HEK293 (cell line): ENCODE data around the gene TNKS1BP1.

Experiments used
- CTCF ChIA-PET: fragments of 350-600 bp; formaldehyde crosslinking; extraction: SDS; loops from one replicate; lab custom pipeline; 2021; ENCODE audit warnings: antibody characterized with exemption; lab: Yijun Ruan, JAX
- POLR2A ChIA-PET: fragments of 300-600 bp; formaldehyde crosslinking; extraction: SDS; loops from one replicate; lab custom pipeline; 2020; ENCODE audit warnings: antibody characterized with exemption, inconsistent platforms; lab: Yijun Ruan, JAX
- H3K27ac ChIP-seq: fragments of 200-500 bp; sonication (Bioruptor generic); 2 replicates; pipeline ENCODE4 v1.5.1; 2014; ENCODE audit warnings: low read depth, low read length, control low read depth, inconsistent platforms; ENCODE audit errors: extremely low read depth
- H3K36me3 ChIP-seq, 2 experiments: fragments of 200-500 bp in 1 of 2; sonication (Bioruptor generic) in 1 of 2; 1 replicate in 1 of 2; 2 replicates in 1 of 2; pipeline ENCODE4 v1.5.1; 2014 to 2017; ENCODE audit warnings: inconsistent platforms in 2 of 2, low read length in 2 of 2; ENCODE audit not compliant: control insufficient read depth in 2 of 2, insufficient read depth in 1 of 2
- H3K4me1 ChIP-seq: fragments of 200-500 bp; sonication (Bioruptor generic); 2 replicates; pipeline ENCODE4 v1.5.1; 2014; ENCODE audit warnings: mild to moderate bottlenecking, low read length, inconsistent platforms; ENCODE audit not compliant: control insufficient read depth, insufficient read depth
- H3K4me3 ChIP-seq: 2 replicates; pipeline ENCODE4 v1.5.1; 2011; ENCODE audit warnings: low read depth, mild to moderate bottlenecking, control low read depth, low read length, moderate library complexity
- H3K9me3 ChIP-seq: fragments of 200-500 bp; sonication (Bioruptor generic); 2 replicates; pipeline ENCODE4 v1.5.1; 2014; ENCODE audit warnings: low read depth, low read length, inconsistent platforms; ENCODE audit not compliant: control insufficient read depth, insufficient read depth
- BCL11B ChIP-seq: fragments of 450-650 bp; formaldehyde crosslinking; IDR thresholded peaks from 2 replicates; pipeline ENCODE4 v1.5.1; 2016; ENCODE audit warnings: low read depth, missing biosample characterization, missing genetic modification characterization
- GFI1B ChIP-seq: fragments of 450-650 bp; formaldehyde crosslinking; IDR thresholded peaks from 2 replicates; pipeline ENCODE4 v1.5.1; 2016; ENCODE audit warnings: missing biosample characterization, missing genetic modification characterization
- KLF10 ChIP-seq: fragments of 450-650 bp; IDR thresholded peaks from 2 replicates; pipeline ENCODE4 v1.5.1; 2018; ENCODE audit warnings: missing biosample characterization, mild to moderate bottlenecking, missing genetic modification characterization
- OSR2 ChIP-seq: fragments of 450-650 bp; formaldehyde crosslinking; IDR thresholded peaks from 2 replicates; pipeline ENCODE4 v1.5.1; 2016; ENCODE audit warnings: missing biosample characterization, missing genetic modification characterization
- PRDM1 ChIP-seq: fragments of 450-650 bp; formaldehyde crosslinking; IDR thresholded peaks from 2 replicates; pipeline ENCODE4; 2016; ENCODE audit warnings: missing biosample characterization, missing genetic modification characterization
- PRDM6 ChIP-seq: fragments of 450-650 bp; formaldehyde crosslinking; IDR thresholded peaks from 2 replicates; pipeline ENCODE4 v1.5.1; 2017; ENCODE audit warnings: missing biosample characterization, missing genetic modification characterization
- WT1 ChIP-seq: fragments of 450-650 bp; formaldehyde crosslinking; IDR thresholded peaks from 2 replicates; pipeline ENCODE4 v1.5.1; 2016; ENCODE audit warnings: missing biosample characterization, missing genetic modification characterization
- ZBTB20 ChIP-seq: fragments of 450-650 bp; formaldehyde crosslinking; IDR thresholded peaks from 2 replicates; pipeline ENCODE4 v1.5.1; 2016; ENCODE audit warnings: missing biosample characterization, missing genetic modification characterization
- ZBTB48 ChIP-seq: fragments of 450-650 bp; formaldehyde crosslinking; IDR thresholded peaks from 2 replicates; pipeline ENCODE4 v1.5.1; 2016; ENCODE audit warnings: missing biosample characterization, missing genetic modification characterization
- ZFHX2 ChIP-seq: fragments of 450-650 bp; formaldehyde crosslinking; conservative IDR thresholded peaks from 2 replicates; pipeline ENCODE4 v1.5.1; 2016; ENCODE audit warnings: missing biosample characterization, missing genetic modification characterization
- ZFP37 ChIP-seq: fragments of 450-650 bp; formaldehyde crosslinking; IDR thresholded peaks from 2 replicates; pipeline ENCODE4 v1.5.1; 2016; ENCODE audit warnings: missing biosample characterization, missing genetic modification characterization
- ZNF148 ChIP-seq: fragments of 450-650 bp; formaldehyde crosslinking; IDR thresholded peaks from 2 replicates; pipeline ENCODE4 v1.5.0; 2017; ENCODE audit warnings: missing biosample characterization, missing genetic modification characterization, borderline replicate concordance
- ZNF169 ChIP-seq: fragments of 450-650 bp; formaldehyde crosslinking; IDR thresholded peaks from 2 replicates; pipeline ENCODE4 v1.5.1; 2016; ENCODE audit warnings: missing biosample characterization, missing genetic modification characterization
- ZNF214 ChIP-seq: fragments of 450-650 bp; formaldehyde crosslinking; IDR thresholded peaks from 2 replicates; pipeline ENCODE4 v1.5.1; 2017; ENCODE audit warnings: missing biosample characterization, mild to moderate bottlenecking, missing genetic modification characterization, borderline replicate concordance
- ZNF335 ChIP-seq: fragments of 450-650 bp; formaldehyde crosslinking; conservative IDR thresholded peaks from 2 replicates; pipeline ENCODE4 v1.5.1; 2016; ENCODE audit warnings: missing biosample characterization, missing genetic modification characterization
- ZNF341 ChIP-seq: fragments of 450-650 bp; formaldehyde crosslinking; IDR thresholded peaks from 2 replicates; pipeline ENCODE4; 2016; ENCODE audit warnings: low read depth, missing biosample characterization, missing genetic modification characterization
- ZNF416 ChIP-seq: fragments of 450-650 bp; formaldehyde crosslinking; IDR thresholded peaks from 2 replicates; pipeline ENCODE4 v1.5.1; 2016; ENCODE audit warnings: missing biosample characterization, missing genetic modification characterization
- ZNF449 ChIP-seq: fragments of 450-650 bp; formaldehyde crosslinking; IDR thresholded peaks from 2 replicates; pipeline ENCODE4 v1.5.1; 2017; ENCODE audit warnings: missing biosample characterization, mild to moderate bottlenecking, missing genetic modification characterization, moderate library complexity
- ZNF561 ChIP-seq: fragments of 450-650 bp; IDR thresholded peaks from 2 replicates; pipeline ENCODE4 v1.5.1; 2018; ENCODE audit warnings: missing biosample characterization, missing genetic modification characterization, borderline replicate concordance
- ZNF610 ChIP-seq: fragments of 450-650 bp; formaldehyde crosslinking; IDR thresholded peaks from 2 replicates; pipeline ENCODE4 v1.5.1; 2016; ENCODE audit warnings: missing biosample characterization, missing genetic modification characterization, borderline replicate concordance
- ZNF664 ChIP-seq: fragments of 450-650 bp; formaldehyde crosslinking; IDR thresholded peaks from 2 replicates; pipeline ENCODE4 v1.5.1; 2016; ENCODE audit warnings: missing biosample characterization, missing genetic modification characterization
- ZNF747 ChIP-seq: fragments of 450-650 bp; formaldehyde crosslinking; IDR thresholded peaks from 2 replicates; pipeline ENCODE4 v1.5.1; 2016; ENCODE audit warnings: missing biosample characterization, missing genetic modification characterization
- ZNF791 ChIP-seq: fragments of 450-650 bp; formaldehyde crosslinking; IDR thresholded peaks from 2 replicates; pipeline ENCODE4 v1.5.1; 2016; ENCODE audit warnings: missing biosample characterization, missing genetic modification characterization
- TF ChIP-seq, protein P1 (sequence below): fragments of 450-650 bp; formaldehyde crosslinking; IDR thresholded peaks from 2 replicates; pipeline ENCODE4 v1.5.1; 2016; ENCODE audit warnings: missing biosample characterization, missing genetic modification characterization, low read depth
- TF ChIP-seq, protein P2 (sequence below): fragments of 450-650 bp; formaldehyde crosslinking; IDR thresholded peaks from 2 replicates; pipeline ENCODE4 v1.5.1; 2017; ENCODE audit warnings: missing biosample characterization, missing genetic modification characterization

TNKS1BP1 gene

GRCh38 chr11:57311109-57311936, 13.4 kb downstream of the TNKS1BP1 start (continued):
- TF ChIP-seq ZBTB48 (tag by site-specific recombination) (peak; percentile 70), WT1 (no peak), ZNF449 (tag by site-specific recombination) (peak; percentile 81), ZBTB20 (tag by site-specific recombination) (peak; percentile 39; the same call in 1 of the 2 replicates), ZNF335 (peak; percentile 58; the same call in 1 of the 2 replicates), GFI1B (tag by site-specific recombination) (no peak), ZNF341 (tag by site-specific recombination) (peak; percentile 73), PRDM1 (no peak), ZNF416 (tag by site-specific recombination) (no peak), OSR2 (tag by site-specific recombination) (peak; percentile 83), ZFHX2 (tag by site-specific recombination) (peak; percentile 46), KLF10 (tag by site-specific recombination) (peak; percentile 84), ZNF169 (tag by site-specific recombination) (no peak), ZNF610 (tag by site-specific recombination) (no peak), ZFP37 (tag by site-specific recombination) (no peak)
- TF ChIP-seq, protein P1, sequence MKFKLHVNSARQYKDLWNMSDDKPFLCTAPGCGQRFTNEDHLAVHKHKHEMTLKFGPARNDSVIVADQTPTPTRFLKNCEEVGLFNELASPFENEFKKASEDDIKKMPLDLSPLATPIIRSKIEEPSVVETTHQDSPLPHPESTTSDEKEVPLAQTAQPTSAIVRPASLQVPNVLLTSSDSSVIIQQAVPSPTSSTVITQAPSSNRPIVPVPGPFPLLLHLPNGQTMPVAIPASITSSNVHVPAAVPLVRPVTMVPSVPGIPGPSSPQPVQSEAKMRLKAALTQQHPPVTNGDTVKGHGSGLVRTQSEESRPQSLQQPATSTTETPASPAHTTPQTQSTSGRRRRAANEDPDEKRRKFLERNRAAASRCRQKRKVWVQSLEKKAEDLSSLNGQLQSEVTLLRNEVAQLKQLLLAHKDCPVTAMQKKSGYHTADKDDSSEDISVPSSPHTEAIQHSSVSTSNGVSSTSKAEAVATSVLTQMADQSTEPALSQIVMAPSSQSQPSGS (tag by site-specific recombination): no peak

GRCh38 chr11:57310630-57311086, 14.1 kb downstream of the TNKS1BP1 start:
- CTCF ChIA-PET: interaction anchor here (1.1 to 2.1 kb wide), 2 partner anchors 11 to 331 kb away, joined by 4 to 7 read pairs; no protein-coding TSS in a partner anchor
- H3K4me3 ChIP-seq: peak overlapping the region; percentile 43

DNA sequence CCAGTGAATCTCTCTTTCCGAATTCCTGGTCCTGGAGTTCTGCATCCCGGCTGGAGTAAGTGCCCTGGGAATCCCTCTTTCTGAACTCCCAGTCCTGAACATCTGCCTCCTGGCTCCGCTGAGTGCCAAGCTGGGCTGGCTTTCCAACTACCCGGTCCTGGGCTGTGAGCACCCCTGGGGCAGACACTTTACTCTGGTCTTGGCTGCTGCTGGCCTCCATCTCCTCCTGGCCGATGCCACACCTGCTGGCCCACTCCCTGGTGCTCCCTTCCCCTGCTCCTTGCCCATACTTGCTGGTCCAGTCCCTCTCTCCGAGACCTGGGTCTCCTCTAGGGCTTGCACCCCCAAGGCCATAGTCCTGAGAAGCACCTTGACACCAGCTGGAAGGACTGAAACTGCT, 14.7 kb downstream of the TNKS1BP1 start:
- H3K36me3 ChIP-seq: peaks cover 0 to 64% of the 10 kb centered on the region in 2 experiments; a peak in 1 of 3 replicates
- no peak overlapping the region for H3K27ac ChIP-seq
- no peak overlapping the region for H3K4me3 ChIP-seq
- CTCF ChIA-PET: interaction anchor here (0.6 kb wide), 1 partner anchor 162 kb away, joined by 6 read pairs; no protein-coding TSS in a partner anchor
- POLR2A ChIA-PET: interaction anchor here (2.7 kb wide), 1 partner anchor 15 kb away, joined by 8 read pairs; the partner anchor contains the start of gene TNKS1BP1
- no peaks in the 10 kb centered on the region for H3K4me1 ChIP-seq
- H3K9me3 ChIP-seq: no peaks in the 10 kb centered on the region
- TF ChIP-seq PRDM6 (no peak), BCL11B (tag by site-specific recombination) (no peak), ZNF214 (tag by site-specific recombination) (no peak), ZNF148 (no peak)
- TF ChIP-seq, protein P2, sequence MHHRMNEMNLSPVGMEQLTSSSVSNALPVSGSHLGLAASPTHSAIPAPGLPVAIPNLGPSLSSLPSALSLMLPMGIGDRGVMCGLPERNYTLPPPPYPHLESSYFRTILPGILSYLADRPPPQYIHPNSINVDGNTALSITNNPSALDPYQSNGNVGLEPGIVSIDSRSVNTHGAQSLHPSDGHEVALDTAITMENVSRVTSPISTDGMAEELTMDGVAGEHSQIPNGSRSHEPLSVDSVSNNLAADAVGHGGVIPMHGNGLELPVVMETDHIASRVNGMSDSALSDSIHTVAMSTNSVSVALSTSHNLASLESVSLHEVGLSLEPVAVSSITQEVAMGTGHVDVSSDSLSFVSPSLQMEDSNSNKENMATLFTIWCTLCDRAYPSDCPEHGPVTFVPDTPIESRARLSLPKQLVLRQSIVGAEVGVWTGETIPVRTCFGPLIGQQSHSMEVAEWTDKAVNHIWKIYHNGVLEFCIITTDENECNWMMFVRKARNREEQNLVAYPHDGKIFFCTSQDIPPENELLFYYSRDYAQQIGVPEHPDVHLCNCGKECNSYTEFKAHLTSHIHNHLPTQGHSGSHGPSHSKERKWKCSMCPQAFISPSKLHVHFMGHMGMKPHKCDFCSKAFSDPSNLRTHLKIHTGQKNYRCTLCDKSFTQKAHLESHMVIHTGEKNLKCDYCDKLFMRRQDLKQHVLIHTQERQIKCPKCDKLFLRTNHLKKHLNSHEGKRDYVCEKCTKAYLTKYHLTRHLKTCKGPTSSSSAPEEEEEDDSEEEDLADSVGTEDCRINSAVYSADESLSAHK (tag by site-specific recombination): no peak

More at GRCh38 chr11:57310630-57311086, 14.1 kb downstream of the TNKS1BP1 start:
- Histone ChIP-seq H3K4me1 (no peaks in the 10 kb centered on the region), H3K27ac (no peak overlapping the region), H3K9me3 (no peaks in the 10 kb centered on the region), H3K36me3 (peaks cover 0 to 70% of the 10 kb centered on the region in 2 experiments; a peak in 1 of 3 replicates)
- POLR2A ChIA-PET: interaction anchor here (1.3 to 3.9 kb wide), 2 partner anchors 13 to 1268 kb away, joined by 3 to 95 read pairs; partner anchors contain the start of genes TNKS1BP1 and ZFP91
- no peak for TF ChIP-seq ZNF561 (tag by site-specific recombination)
- no peak for TF ChIP-seq ZNF791 (tag by site-specific recombination)
- TF ChIP-seq ZNF664 (tag by site-specific recombination): no peak
- TF ChIP-seq ZNF747 (tag by site-specific recombination): no peak
- no peak for TF ChIP-seq GFI1B (tag by site-specific recombination)
